Subcutaneous abdominal adipose tissue (tissue), 5 donors: Measurements from ENCODE around the gene APOA4.

Source experiments
- H3K27ac ChIP-seq: one replicate; pipeline ENCODE4 v1.7.0; 2013; ENCODE audit warnings: low read depth, mild to moderate bottlenecking, inconsistent platforms, low read length, moderate library complexity
- H3K27me3 ChIP-seq, 5 donors: one replicate each; pipeline ENCODE4 v1.7.0; 2013; ENCODE audit warnings: low read length in 5 of 5, inconsistent platforms in 1 of 5; ENCODE audit not compliant: control insufficient read depth in 5 of 5, insufficient read depth in 4 of 5
- H3K36me3 ChIP-seq, 5 donors: one replicate each; pipeline ENCODE4 v1.7.0; 2013; ENCODE audit warnings: low read length in 5 of 5; ENCODE audit not compliant: control insufficient read depth in 5 of 5, insufficient read depth in 5 of 5
- H3K4me1 ChIP-seq, 5 donors: one replicate each; pipeline ENCODE4 v1.7.0; 2013; ENCODE audit warnings: low read length in 5 of 5, mild to moderate bottlenecking in 3 of 5, moderate library complexity in 1 of 5; ENCODE audit not compliant: control insufficient read depth in 5 of 5, insufficient read depth in 5 of 5
- H3K4me3 ChIP-seq, 5 donors: one replicate each; pipeline ENCODE4 v1.7.0; 2013; ENCODE audit warnings: low read length in 5 of 5, low read depth in 1 of 5
- H3K9ac ChIP-seq, 5 donors: one replicate each; pipeline ENCODE4 v1.7.0; 2013; ENCODE audit warnings: low read length in 5 of 5, mild to moderate bottlenecking in 4 of 5, moderate library complexity in 3 of 5
- H3K9me3 ChIP-seq, 5 donors: one replicate each; pipeline ENCODE4 v1.7.0; 2013; ENCODE audit warnings: low read length in 5 of 5; ENCODE audit not compliant: control insufficient read depth in 5 of 5
- donor health status: healthy.
- donor health status: healthy.
- donor health status: healthy.
- donor health status: healthy.
- donor health status: healthy.

Gene APOA4

DNA sequence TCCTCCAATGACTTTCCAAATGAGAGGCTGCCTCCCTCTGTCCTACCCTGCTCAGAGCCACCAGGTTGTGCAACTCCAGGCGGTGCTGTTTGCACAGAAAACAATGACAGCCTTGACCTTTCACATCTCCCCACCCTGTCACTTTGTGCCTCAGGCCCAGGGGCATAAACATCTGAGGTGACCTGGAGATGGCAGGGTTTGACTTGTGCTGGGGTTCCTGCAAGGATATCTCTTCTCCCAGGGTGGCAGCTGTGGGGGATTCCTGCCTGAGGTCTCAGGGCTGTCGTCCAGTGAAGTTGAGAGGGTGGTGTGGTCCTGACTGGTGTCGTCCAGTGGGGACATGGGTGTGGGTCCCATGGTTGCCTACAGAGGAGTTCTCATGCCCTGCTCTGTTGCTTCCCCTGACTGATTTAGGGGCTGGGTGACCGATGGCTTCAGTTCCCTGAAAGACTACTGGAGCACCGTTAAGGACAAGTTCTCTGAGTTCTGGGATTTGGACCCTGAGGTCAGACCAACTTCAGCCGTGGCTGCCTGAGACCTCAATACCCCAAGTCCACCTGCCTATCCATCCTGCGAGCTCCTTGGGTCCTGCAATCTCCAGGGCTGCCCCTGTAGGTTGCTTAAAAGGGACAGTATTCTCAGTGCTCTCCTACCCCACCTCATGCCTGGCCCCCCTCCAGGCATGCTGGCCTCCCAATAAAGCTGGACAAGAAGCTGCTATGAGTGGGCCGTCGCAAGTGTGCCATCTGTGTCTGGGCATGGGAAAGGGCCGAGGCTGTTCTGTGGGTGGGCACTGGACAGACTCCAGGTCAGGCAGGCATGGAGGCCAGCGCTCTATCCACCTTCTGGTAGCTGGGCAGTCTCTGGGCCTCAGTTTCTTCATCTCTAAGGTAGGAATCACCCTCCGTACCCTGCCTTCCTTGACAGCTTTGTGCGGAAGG, 9.5 kb upstream of the APOA4 start:
- no peaks in the 10 kb centered on the region for H3K27me3 ChIP-seq
- no peaks in the 10 kb centered on the region for H3K36me3 ChIP-seq
- no peak overlapping the region for H3K27ac ChIP-seq
- peaks cover 2 to 32% (median 28%) of the 10 kb centered on the region in 5 donors for H3K4me1 ChIP-seq
- H3K9me3 ChIP-seq, result no peaks in the 10 kb centered on the region
- H3K4me3 ChIP-seq, result no peak overlapping the region
- no peak overlapping the region for H3K9ac ChIP-seq

DNA sequence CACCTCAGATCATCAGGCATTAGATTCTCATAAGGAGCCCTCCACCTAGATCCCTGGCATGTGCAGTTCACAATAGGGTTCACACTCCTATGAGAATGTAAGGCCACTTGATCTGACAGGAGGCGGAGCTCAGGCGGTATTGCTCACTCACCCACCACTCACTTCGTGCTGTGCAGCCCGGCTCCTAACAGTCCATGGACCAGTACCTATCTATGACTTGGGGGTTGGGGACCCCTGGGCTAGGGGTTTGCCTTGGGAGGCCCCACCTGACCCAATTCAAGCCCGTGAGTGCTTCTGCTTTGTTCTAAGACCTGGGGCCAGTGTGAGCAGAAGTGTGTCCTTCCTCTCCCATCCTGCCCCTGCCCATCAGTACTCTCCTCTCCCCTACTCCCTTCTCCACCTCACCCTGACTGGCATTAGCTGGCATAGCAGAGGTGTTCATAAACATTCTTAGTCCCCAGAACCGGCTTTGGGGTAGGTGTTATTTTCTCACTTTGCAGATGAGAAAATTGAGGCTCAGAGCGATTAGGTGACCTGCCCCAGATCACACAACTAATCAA, 8.8 kb upstream of the APOA4 start:
- Histone ChIP-seq H3K9ac (no peak overlapping the region), H3K27ac (no peak overlapping the region), H3K4me1 (peaks cover 2 to 30% (median 28%) of the 10 kb centered on the region in 5 donors), H3K9me3 (no peaks in the 10 kb centered on the region), H3K4me3 (no peak overlapping the region), H3K27me3 (no peaks in the 10 kb centered on the region), H3K36me3 (no peaks in the 10 kb centered on the region)

DNA sequence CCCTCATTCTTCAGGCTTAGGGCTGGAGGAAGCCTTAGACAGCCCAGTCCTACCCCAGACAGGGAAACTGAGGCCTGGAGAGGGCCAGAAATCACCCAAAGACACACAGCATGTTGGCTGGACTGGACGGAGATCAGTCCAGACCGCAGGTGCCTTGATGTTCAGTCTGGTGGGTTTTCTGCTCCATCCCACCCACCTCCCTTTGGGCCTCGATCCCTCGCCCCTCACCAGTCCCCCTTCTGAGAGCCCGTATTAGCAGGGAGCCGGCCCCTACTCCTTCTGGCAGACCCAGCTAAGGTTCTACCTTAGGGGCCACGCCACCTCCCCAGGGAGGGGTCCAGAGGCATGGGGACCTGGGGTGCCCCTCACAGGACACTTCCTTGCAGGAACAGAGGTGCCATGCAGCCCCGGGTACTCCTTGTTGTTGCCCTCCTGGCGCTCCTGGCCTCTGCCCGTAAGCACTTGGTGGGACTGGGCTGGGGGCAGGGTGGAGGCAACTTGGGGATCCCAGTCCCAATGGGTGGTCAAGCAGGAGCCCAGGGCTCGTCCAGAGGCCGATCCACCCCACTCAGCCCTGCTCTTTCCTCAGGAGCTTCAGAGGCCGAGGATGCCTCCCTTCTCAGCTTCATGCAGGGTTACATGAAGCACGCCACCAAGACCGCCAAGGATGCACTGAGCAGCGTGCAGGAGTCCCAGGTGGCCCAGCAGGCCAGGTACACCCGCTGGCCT, 7.2 kb upstream of the APOA4 start:
- Histone ChIP-seq H3K9ac (no peak overlapping the region), H3K27ac (no peak overlapping the region), H3K36me3 (no peaks in the 10 kb centered on the region), H3K4me1 (peaks cover 2 to 17% (median 16%) of the 10 kb centered on the region in 5 donors), H3K27me3 (no peaks in the 10 kb centered on the region), H3K9me3 (no peaks in the 10 kb centered on the region), H3K4me3 (no peak overlapping the region)

DNA sequence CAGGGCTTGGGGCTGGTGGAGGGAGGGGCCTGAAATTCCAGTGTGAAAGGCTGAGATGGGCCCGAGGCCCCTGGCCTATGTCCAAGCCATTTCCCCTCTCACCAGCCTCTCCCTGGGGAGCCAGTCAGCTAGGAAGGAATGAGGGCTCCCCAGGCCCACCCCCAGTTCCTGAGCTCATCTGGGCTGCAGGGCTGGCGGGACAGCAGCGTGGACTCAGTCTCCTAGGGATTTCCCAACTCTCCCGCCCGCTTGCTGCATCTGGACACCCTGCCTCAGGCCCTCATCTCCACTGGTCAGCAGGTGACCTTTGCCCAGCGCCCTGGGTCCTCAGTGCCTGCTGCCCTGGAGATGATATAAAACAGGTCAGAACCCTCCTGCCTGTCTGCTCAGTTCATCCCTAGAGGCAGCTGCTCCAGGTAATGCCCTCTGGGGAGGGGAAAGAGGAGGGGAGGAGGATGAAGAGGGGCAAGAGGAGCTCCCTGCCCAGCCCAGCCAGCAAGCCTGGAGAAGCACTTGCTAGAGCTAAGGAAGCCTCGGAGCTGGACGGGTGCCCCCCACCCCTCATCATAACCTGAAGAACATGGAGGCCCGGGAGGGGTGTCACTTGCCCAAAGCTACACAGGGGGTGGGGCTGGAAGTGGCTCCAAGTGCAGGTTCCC, 6.5 kb upstream of the APOA4 start, which contains the start of gene APOC3:
Gene APOC3, plus strand, starts transcription at position 383 of the 659 bp plus-strand sequence. CDS start 676 bp downstream, outside the sequence.
- Histone ChIP-seq H3K9me3 (no peaks in the 10 kb centered on the region), H3K4me3 (no peak within 1 kb of the TSS), H3K36me3 (no peaks in the 10 kb centered on the region), H3K4me1 (peaks cover under 1 to 10% (median 9%) of the 10 kb centered on the region in 5 donors), H3K27me3 (no peaks in the 10 kb centered on the region), H3K27ac (no peak within 1 kb of the TSS), H3K9ac (no peak within 1 kb of the TSS)

DNA sequence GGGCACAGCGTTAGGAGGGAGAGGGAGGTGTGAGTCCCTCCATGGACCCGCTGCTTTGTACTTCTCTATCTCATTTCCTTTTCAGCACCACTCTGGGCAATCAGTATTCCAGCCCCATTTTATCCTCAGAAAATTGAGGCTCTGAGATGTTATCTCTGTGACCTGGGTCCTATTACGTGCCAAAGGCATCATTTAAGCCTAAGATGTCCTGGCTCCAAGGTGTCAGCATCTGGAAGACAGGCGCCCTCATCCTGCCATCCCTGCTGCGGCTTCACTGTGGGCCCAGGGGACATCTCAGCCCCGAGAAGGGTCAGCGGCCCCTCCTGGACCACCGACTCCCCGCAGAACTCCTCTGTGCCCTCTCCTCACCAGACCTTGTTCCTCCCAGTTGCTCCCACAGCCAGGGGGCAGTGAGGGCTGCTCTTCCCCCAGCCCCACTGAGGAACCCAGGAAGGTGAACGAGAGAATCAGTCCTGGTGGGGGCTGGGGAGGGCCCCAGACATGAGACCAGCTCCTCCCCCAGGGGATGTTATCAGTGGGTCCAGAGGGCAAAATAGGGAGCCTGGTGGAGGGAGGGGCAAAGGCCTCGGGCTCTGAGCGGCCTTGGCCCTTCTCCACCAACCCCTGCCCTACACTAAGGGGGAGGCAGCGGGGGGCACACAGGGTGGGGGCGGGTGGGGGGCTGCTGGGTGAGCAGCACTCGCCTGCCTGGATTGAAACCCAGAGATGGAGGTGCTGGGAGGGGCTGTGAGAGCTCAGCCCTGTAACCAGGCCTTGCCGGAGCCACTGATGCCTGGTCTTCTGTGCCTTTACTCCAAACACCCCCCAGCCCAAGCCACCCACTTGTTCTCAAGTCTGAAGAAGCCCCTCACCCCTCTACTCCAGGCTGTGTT, 5.8 kb upstream of the APOA4 start:
- Histone ChIP-seq H3K4me3 (no peak overlapping the region), H3K9me3 (no peaks in the 10 kb centered on the region), H3K27ac (no peak overlapping the region), H3K9ac (no peak overlapping the region), H3K27me3 (no peaks in the 10 kb centered on the region), H3K36me3 (no peaks in the 10 kb centered on the region), H3K4me1 (peaks cover 0 to 10% (median 8%) of the 10 kb centered on the region in 5 donors)

DNA sequence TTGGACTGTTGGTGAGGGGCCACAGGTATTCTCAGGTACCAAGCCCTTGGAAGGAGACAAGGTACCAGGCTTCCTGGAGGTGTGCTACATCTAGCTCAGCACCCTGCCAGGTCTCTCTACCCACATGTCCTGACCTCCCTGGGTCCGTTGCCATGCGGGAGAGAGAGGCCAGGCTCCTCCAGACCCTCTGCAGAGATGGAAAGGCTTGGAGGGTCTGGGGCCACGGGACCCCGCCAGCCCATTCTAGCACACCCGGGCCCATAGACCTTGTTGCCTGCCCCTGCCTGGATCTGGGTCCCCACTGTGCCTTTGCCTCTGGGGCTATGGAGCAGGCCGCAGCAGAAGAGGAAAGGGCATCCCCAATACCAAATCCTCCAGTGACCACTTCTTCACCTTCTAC, 4.4 kb upstream of the APOA4 start:
- Histone ChIP-seq H3K27me3 (no peaks in the 10 kb centered on the region), H3K27ac (no peak overlapping the region), H3K4me1 (peaks cover 0 to 10% (median 8%) of the 10 kb centered on the region in 5 donors), H3K36me3 (no peaks in the 10 kb centered on the region), H3K9me3 (no peaks in the 10 kb centered on the region), H3K9ac (no peak overlapping the region), H3K4me3 (no peak overlapping the region)

DNA sequence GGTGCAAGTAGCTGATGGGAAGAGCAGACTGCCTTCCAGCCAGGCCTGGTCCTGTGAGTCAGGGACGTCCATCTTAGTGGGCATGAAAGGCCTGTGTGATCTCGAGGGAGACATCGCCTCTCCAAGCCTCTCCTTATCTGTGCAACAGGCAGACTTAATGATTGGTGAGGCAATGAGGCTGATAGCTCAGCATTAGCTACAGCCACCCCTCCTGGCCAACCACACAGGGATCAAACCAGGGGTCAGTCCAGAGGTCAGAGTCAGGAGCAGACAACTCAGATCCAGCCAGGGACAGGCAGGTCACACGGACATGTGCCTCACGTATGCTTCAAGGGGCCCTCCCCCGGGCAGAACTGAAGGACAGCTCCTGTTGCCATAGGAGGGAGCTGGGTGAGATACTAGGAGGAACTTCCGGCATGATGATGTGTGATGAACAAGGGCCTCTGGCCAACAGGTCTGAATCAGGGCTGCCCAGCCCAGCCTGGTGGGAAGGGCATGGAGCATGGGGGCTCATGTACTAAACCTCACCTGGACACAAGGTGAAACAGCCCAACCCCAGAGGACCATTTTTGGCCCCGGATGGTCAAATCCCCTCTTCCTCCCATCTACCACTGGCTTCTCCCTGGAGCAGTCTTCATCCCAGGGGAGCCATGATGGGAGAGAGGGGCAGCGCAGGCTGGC, 3.8 kb upstream of the APOA4 start:
- H3K9me3 ChIP-seq, result no peaks in the 10 kb centered on the region
- no peaks in the 10 kb centered on the region for H3K27me3 ChIP-seq
- H3K27ac ChIP-seq, result no peak overlapping the region
- no peak overlapping the region for H3K9ac ChIP-seq
- peaks cover 0 to 10% (median 8%) of the 10 kb centered on the region in 5 donors for H3K4me1 ChIP-seq
- H3K4me3 ChIP-seq, result no peak overlapping the region
- H3K36me3 ChIP-seq, result no peaks in the 10 kb centered on the region

DNA sequence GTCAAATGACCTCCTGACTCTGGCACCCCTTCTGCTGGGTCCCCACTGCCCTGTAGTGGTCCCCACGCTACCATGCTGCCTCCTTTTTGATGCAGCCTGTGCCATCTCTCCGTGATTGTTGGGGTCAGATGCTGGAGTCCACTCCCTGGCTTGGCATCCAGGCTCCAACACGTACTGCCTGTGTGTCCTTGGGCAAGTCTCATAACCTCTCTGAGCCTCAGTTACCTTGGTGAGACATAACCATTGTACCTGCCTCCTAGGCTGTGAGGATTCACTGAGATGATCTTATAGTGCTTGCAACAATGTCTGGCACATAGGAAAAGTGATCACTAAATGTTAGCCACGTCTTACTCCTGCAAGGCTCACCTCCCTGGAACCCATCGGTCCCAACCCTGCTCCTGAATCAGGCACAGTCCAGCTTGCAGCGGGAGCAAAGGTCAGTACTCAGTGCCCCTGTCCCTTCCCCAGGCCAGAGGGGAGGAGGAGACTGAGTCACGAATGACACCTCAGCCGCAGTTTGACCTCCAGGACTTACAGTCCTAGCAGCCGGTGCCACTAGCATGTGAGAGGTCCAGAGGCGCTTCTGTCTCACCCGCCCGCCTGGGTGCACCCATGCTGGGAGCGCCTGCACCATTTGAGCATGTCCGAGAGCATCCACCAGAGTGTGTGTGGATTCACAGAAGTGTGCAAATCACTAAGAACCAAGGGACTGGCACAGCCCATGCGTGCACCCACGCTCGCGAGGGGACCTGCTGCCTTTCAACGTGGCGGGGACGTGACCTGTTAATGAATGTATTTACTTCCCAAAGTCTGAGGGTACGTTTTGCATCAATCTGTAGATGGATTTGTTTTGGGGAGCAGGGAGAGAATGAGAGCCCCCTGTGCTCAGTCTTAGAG, 3.0 kb upstream of the APOA4 start:
- Histone ChIP-seq H3K9ac (no peak overlapping the region), H3K4me3 (no peak overlapping the region), H3K9me3 (no peaks in the 10 kb centered on the region), H3K27me3 (no peaks in the 10 kb centered on the region), H3K36me3 (no peaks in the 10 kb centered on the region), H3K27ac (no peak overlapping the region), H3K4me1 (peaks cover 0 to 10% (median 8%) of the 10 kb centered on the region in 5 donors)
